Left lung (tissue), 10 donors: ENCODE results near the gene BRD3. TPM values are rescaled to one million over a fixed set of nuclear protein-coding genes. Genes with fewer than 3 reads are reported as not detected.

Source experiments
- ATAC-seq: fragments of 200-7000 bp; cut with Tn5 transposase; one replicate; pipeline ENCODE4 v1.9.1; 2020; ENCODE audit warnings: moderate library complexity
- DNase-seq, 4 donors: peaks; one replicate each; pipeline ENCODE4 v3.0.0-alpha.2; 2013 to 2020
- H3K27ac ChIP-seq, 2 donors: fragments of 200-600 bp; sonication (generic) in 1 of 2; one replicate each; pipeline versions ENCODE4 v1.5.0 to v1.8.0; 2020 to 2021
- H3K27me3 ChIP-seq, 2 donors: fragments of 200-600 bp; sonication (generic) in 1 of 2; one replicate each; pipeline versions ENCODE4 v1.5.0 to v1.8.0; 2020 to 2021
- H3K36me3 ChIP-seq, 2 donors: fragments of 200-600 bp; sonication (generic) in 1 of 2; one replicate each; pipeline versions ENCODE4 v1.5.0 to v1.8.0; 2020 to 2021
- H3K4me1 ChIP-seq, 2 donors: fragments of 200-600 bp; one replicate each; pipeline ENCODE4 v1.8.0; 2021
- H3K4me3 ChIP-seq, 2 donors: fragments of 200-600 bp; sonication (generic) in 1 of 2; one replicate each; pipeline versions ENCODE4 v1.5.0 to v1.8.0; 2020 to 2021; ENCODE audit warnings: mild to moderate bottlenecking in 1 of 2
- H3K9me3 ChIP-seq, 2 donors: fragments of 200-600 bp; sonication (generic) in 1 of 2; one replicate each; pipeline versions ENCODE4 v1.5.0 to v1.8.0; 2020 to 2021
- intact Hi-C, 2 donors: fragments of 100-400 bp; cut with DNase I; formaldehyde crosslinking; loops; one replicate each; pipeline versions ENCODE4 v1.11.2 to v1.14.2; 2022
- polyA plus RNA-seq, 6 donors: library from polyadenylated mRNA; unstranded; fragments of 120-200 nt; gene quantifications; one replicate each; pipeline ENCODE4 v1.2.1, GENCODE V29; 2013; ENCODE audit not compliant: insufficient read length in 6 of 6
- total RNA-seq, 2 donors: library from RNA; stranded (reverse); fragmentation: NEBNext Ultra II Directional; extraction: Animal tissue kit (Norgen Biotek cat#: 25700); gene quantifications; one replicate each; pipeline ENCODE4 v1.2.1, GENCODE V29; 2021
- TF ChIP-seq, protein P1 (sequence below), 2 donors: fragments of 200-600 bp; sonication (generic) in 1 of 2; IDR thresholded peaks; one replicate each; pipeline versions ENCODE4 v1.5.0 to v1.8.0; 2021; ENCODE audit warnings: antibody characterized with exemption in 2 of 2
- donor health status: DM: no; HTN: yes; CAD: no.
- donor health status: DM: no; HTN: no; CAD: no.

Gene BRD3
- total and polyA plus RNA-seq, 8 donors = 27.0 to 45.8 (median 39.0) TPM

DNA sequence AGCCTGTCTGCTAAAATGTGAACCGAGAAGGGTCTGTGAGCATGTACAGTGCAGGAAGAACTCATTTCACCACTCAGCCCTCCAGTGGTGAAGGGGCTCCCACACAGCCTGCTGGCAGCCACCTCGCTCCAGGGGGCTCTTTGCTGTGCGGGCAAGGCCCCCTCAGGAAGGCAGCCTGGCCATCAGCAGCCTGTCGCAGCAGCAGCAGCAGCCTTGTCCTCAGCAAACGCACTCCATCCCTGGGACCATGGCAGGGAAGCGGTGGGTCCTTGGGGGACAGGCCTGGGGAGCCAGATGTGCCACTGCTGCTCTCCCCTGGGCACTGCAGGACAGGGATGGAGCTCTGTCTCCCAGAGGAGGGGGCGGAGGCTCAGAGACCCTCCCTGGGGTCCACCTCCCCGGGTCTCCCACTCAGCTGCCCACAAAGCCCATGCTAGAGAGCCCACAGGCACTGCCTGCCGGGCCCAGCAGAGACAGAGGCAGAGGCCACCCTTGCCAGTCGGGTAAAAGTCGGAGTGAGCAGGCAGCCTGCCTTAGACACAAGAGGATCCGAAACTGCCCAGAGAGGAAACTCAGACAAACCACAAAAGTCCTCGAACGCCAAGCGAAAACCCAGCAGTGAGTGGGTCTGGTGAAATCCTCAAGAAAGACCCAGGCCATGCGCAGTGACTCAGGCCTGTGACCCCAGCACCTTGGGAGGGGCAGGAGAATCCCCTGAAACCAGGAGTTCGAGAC, 8.0 kb downstream of the BRD3 start:
- Histone ChIP-seq H3K27me3 (no peaks in the 10 kb centered on the region), H3K36me3 (no peaks in the 10 kb centered on the region), H3K27ac (peak overlapping the region in 1 of 2 donors; percentile 38), H3K9me3 (no peaks in the 10 kb centered on the region), H3K4me1 (peaks cover 27 to 99% of the 10 kb centered on the region in 2 donors), H3K4me3 (no peak overlapping the region)
- peak in 2 of 4 donors; percentile 70 to 71 for DNase-seq
- intact Hi-C loops = no loop called here
- TF ChIP-seq, protein P1, sequence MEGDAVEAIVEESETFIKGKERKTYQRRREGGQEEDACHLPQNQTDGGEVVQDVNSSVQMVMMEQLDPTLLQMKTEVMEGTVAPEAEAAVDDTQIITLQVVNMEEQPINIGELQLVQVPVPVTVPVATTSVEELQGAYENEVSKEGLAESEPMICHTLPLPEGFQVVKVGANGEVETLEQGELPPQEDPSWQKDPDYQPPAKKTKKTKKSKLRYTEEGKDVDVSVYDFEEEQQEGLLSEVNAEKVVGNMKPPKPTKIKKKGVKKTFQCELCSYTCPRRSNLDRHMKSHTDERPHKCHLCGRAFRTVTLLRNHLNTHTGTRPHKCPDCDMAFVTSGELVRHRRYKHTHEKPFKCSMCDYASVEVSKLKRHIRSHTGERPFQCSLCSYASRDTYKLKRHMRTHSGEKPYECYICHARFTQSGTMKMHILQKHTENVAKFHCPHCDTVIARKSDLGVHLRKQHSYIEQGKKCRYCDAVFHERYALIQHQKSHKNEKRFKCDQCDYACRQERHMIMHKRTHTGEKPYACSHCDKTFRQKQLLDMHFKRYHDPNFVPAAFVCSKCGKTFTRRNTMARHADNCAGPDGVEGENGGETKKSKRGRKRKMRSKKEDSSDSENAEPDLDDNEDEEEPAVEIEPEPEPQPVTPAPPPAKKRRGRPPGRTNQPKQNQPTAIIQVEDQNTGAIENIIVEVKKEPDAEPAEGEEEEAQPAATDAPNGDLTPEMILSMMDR (IDR thresholded peaks at IDR 0.05) = no peak
- peak; percentile 9 for ATAC-seq

DNA sequence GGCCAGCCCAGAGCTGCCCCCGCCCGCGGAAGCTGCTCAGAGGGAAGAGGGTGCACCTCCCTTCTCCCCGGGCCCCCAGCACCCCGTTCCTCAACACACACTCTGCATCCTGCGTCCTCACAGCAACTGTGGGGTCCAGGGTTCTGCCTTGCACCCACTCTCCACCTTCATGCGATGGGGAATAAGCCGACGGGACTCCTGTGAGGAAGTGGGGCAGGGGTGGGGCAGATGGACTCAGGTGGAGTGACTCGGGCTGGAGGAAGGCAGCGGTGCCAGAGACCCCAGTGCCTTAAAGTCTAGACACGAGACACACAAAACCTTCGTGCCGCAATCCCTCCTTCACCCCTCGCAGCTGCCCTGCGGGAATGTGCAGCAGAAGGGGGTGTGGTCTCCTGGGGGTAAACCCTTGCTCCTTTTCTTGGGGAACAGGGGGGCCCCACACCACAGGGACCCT, 8.6 kb downstream of the BRD3 start:
- Histone ChIP-seq H3K9me3 (no peaks in the 10 kb centered on the region), H3K27ac (no peak overlapping the region), H3K4me3 (no peak overlapping the region), H3K36me3 (no peaks in the 10 kb centered on the region), H3K4me1 (peaks cover 24 to 99% of the 10 kb centered on the region in 2 donors), H3K27me3 (no peaks in the 10 kb centered on the region)
- no peak for DNase-seq
- ATAC-seq = no peak
- TF ChIP-seq, protein P1 (IDR thresholded peaks at IDR 0.05) = no peak
- intact Hi-C loops = no loop called here

DNA sequence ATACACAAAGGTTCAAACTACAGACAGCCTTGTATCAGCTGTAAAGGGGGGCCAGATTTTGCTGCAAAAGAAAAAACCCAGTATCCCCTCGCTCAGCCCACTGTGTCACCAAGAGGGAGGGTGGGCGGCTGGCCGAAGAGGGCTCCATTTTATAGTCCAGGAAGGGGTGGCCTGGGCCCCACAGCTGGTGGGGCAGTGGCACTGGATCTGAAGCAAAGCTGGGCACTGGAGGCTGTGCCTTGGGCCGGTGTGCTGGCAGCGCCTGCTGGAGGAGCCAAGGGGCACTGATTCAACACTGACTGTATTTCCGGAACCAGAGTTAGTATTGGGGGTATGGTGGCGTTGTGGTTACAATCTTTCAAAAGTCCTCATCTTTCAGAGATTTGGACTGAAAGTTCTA, 9.1 kb downstream of the BRD3 start:
- ATAC-seq = no peak
- H3K27me3 ChIP-seq = no peaks in the 10 kb centered on the region
- H3K36me3 ChIP-seq = no peaks in the 10 kb centered on the region
- H3K27ac ChIP-seq = no peak overlapping the region
- no peak overlapping the region for H3K4me3 ChIP-seq
- peaks cover 24 to 95% of the 10 kb centered on the region in 2 donors for H3K4me1 ChIP-seq
- TF ChIP-seq, protein P1 (IDR thresholded peaks at IDR 0.05) = no peak
- intact Hi-C loops = no loop called here
- H3K9me3 ChIP-seq = no peaks in the 10 kb centered on the region
- no peak for DNase-seq

DNA sequence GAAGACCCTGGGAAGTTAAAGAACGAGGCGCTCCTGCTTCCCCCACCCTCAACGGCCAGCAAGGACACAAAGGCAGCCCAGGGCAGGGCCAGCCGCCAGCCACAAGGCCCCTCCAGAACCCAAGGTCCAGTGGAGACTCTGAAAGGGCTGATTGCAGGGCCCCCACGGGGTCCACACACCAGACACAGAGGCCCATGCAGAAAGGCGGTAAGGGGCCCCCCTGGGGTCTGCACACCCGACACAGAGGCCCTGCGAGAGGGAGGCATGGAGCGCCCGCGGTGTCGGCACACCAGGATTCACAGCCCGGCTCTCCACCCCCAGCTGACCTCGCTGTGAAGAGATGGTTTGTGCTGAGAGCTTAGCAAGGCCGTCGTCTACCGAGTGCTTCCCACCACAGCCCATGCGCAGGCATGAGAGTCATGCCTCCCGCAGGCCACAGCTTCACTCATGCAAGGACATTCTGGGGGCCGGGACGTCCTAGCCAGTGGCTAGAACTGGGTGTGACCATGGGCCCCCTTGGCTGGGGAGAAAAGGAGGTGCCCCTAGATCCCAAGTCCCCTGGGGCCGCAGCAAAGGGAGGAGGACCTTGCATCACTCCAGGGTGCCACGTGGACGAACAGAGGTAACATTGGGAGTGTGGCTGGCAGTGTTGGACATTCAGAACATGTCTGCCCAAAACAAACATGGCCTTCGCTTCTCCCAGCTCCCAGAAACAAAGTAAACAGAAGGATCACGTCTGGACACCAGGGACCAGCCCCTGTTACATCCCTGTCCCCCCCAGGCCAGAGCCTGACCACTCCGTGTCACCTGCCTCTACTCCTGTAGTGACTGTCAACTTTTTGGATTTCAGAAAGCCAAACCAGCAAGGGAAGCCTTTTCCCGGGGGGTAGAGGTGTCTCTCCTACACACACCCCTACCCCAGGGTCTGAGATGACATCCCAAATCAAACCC, 9.8 kb downstream of the BRD3 start:
- Histone ChIP-seq H3K4me1 (peaks cover 24 to 88% of the 10 kb centered on the region in 2 donors), H3K27me3 (no peaks in the 10 kb centered on the region), H3K27ac (no peak overlapping the region), H3K4me3 (no peak overlapping the region), H3K36me3 (peaks cover 0 to 5% of the 10 kb centered on the region in 2 donors), H3K9me3 (no peaks in the 10 kb centered on the region)
- ATAC-seq = no peak
- TF ChIP-seq, protein P1 (IDR thresholded peaks at IDR 0.05) = no peak
- intact Hi-C loops = no loop called here
- peak in 1 of 4 donors; percentile 31 for DNase-seq

DNA sequence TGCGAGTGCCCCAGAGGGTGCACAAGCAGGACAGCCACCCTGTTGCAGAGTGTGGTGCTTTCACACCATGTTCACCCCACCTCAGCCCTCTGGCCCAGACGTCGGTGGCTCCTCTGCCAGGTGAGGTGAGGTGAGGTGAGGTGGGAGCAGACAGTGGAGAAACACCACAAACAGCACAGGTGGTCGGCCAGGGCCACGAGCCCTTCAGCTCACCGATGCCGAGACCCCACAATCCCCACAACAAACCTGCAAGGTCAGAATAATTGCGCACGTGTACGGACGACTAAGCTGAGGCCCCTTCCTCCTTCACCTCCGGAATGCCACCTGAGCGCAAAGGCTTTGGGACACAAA, 10.5 kb downstream of the BRD3 start:
- ATAC-seq (no peak), DNase-seq (no peak)
- H3K27ac ChIP-seq = no peak overlapping the region
- no peaks in the 10 kb centered on the region for H3K9me3 ChIP-seq
- TF ChIP-seq, protein P1 (IDR thresholded peaks at IDR 0.05) = no peak
- no peak overlapping the region for H3K4me3 ChIP-seq
- intact Hi-C loops = no loop called here
- no peaks in the 10 kb centered on the region for H3K27me3 ChIP-seq
- H3K4me1 ChIP-seq = peaks cover 24 to 80% of the 10 kb centered on the region in 2 donors
- H3K36me3 ChIP-seq = peaks cover 0 to 13% of the 10 kb centered on the region in 2 donors
